ENCODE measurements around the gene GRK2.

DNA sequence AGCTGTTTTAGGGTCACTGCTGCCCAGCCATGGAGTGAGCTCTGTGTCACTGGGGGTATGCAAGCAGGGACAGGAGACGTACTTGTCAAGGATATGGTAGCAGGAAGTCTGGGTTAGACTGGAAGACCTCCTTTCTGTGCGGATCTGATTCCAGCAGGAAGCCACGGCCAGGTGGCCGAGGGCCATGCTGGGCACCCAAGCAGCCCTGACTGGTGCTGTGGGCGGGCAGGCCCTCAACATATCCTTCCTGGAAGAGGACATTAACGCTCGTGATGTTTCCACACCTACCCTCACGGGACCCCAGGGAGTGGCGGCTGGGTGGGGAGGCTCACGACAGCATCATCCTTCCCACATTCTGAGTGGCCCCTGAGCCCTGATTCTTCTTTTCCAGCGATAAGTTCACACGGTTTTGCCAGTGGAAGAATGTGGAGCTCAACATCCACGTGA is 14.1 kb downstream of the GRK2 start:
- TF ChIP-seq, protein P1, sequence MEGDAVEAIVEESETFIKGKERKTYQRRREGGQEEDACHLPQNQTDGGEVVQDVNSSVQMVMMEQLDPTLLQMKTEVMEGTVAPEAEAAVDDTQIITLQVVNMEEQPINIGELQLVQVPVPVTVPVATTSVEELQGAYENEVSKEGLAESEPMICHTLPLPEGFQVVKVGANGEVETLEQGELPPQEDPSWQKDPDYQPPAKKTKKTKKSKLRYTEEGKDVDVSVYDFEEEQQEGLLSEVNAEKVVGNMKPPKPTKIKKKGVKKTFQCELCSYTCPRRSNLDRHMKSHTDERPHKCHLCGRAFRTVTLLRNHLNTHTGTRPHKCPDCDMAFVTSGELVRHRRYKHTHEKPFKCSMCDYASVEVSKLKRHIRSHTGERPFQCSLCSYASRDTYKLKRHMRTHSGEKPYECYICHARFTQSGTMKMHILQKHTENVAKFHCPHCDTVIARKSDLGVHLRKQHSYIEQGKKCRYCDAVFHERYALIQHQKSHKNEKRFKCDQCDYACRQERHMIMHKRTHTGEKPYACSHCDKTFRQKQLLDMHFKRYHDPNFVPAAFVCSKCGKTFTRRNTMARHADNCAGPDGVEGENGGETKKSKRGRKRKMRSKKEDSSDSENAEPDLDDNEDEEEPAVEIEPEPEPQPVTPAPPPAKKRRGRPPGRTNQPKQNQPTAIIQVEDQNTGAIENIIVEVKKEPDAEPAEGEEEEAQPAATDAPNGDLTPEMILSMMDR (optimal IDR thresholded peaks at IDR 0.05 in 1 of 3, IDR thresholded peaks at IDR 0.05 in 1 of 3, conservative IDR thresholded peaks at IDR 0.05 in 1 of 3; ENCODE audit: extremely low read depth in 1 of 3, insufficient read depth in 2 of 3, low read length in 3 of 3): no peak
- no peak for TF ChIP-seq EZH2 (IDR thresholded peaks at IDR 0.05; ENCODE audit: low read length)

All from keratinocyte (primary cell).